IMR-90 (cell line): ENCODE measurements around the gene RIPPLY3. TPM values are rescaled to one million over a fixed set of nuclear protein-coding genes. Genes with fewer than 3 reads are reported as not detected.

Experiments
- ATAC-seq: fragments of 200-7000 bp; cut with Tn5 transposase; 2 replicates; pipeline ENCODE4 v1.9.1; 2020; ENCODE audit warnings: low read depth, mild to moderate bottlenecking, moderate library complexity
- BruUV-seq: library from RNA; stranded (reverse); fragments of 400-500 nt; replicated peaks from 2 replicates; lab custom pipeline; 2021; lab: Mats Ljungman, UMichigan
- CTCF ChIA-PET: fragments of 300-600 bp; formaldehyde crosslinking; extraction: SDS; loops from one replicate; lab custom pipeline; 2021; ENCODE audit warnings: antibody characterized with exemption; lab: Yijun Ruan, JAX
- POLR2A ChIA-PET: fragments of 300-600 bp; sonication (Branson Sonifier 250); formaldehyde crosslinking; loops from one replicate; lab custom pipeline; 2022; ENCODE audit warnings: antibody characterized with exemption; ENCODE audit not compliant: unreplicated experiment; lab: Charles Lee
- DNase-seq: peaks from one replicate; pipeline ENCODE4 v3.0.0; 2013
- H2AFZ ChIP-seq: replicated peaks from 2 replicates; pipeline ENCODE3; 2013; ENCODE audit warnings: low read length, mild to moderate bottlenecking; ENCODE audit not compliant: poor library complexity
- H2AK5ac ChIP-seq: 2 replicates; pipeline ENCODE4 v1.6.1; 2013; ENCODE audit warnings: low read depth, low read length, inconsistent platforms
- H2AK9ac ChIP-seq: replicated peaks from 2 replicates; pipeline ENCODE3; 2013; ENCODE audit warnings: mild to moderate bottlenecking, low read depth, low read length, moderate library complexity; ENCODE audit not compliant: poor library complexity
- H2BK120ac ChIP-seq: 2 replicates; pipeline ENCODE4 v1.6.1; 2013; ENCODE audit warnings: low read depth, low read length, inconsistent platforms
- H2BK15ac ChIP-seq: 3 replicates; pipeline ENCODE4 v1.6.1; 2013; ENCODE audit warnings: low read depth, low read length, inconsistent platforms
- H2BK20ac ChIP-seq: 2 replicates; pipeline ENCODE4 v1.6.1; 2013; ENCODE audit warnings: low read depth, mild to moderate bottlenecking, inconsistent platforms, low read length, moderate library complexity
- H2BK5ac ChIP-seq: 2 replicates; pipeline ENCODE4 v1.6.1; 2013; ENCODE audit warnings: mild to moderate bottlenecking, low read depth, low read length, inconsistent platforms; ENCODE audit not compliant: poor library complexity, severe bottlenecking
- H3K14ac ChIP-seq: replicated peaks from 2 replicates; pipeline ENCODE4 v1.6.1; 2013; ENCODE audit warnings: low read depth, low read length, inconsistent platforms
- H3K18ac ChIP-seq: 2 replicates; pipeline ENCODE4 v1.6.1; 2013; ENCODE audit warnings: low read depth, low read length, control low read depth
- H3K23ac ChIP-seq: 2 replicates; pipeline ENCODE4 v1.6.1; 2013; ENCODE audit warnings: low read depth, low read length, inconsistent platforms
- H3K27ac ChIP-seq: 2 replicates; pipeline ENCODE4 v1.5.1; 2013; ENCODE audit warnings: mild to moderate bottlenecking, control low read depth, low read length; ENCODE audit not compliant: insufficient read depth
- H3K27me3 ChIP-seq: 2 replicates; pipeline ENCODE4 v1.6.1; 2013; ENCODE audit warnings: low read length; ENCODE audit not compliant: control insufficient read depth, insufficient read depth
- H3K36me3 ChIP-seq: 2 replicates; pipeline ENCODE4 v1.6.1; 2013; ENCODE audit warnings: low read length, mixed read lengths; ENCODE audit not compliant: control insufficient read depth, insufficient read depth
- H3K4ac ChIP-seq: 2 replicates; pipeline ENCODE4 v1.6.1; 2013; ENCODE audit warnings: low read depth, low read length, inconsistent platforms
- H3K4me1 ChIP-seq: 2 replicates; pipeline ENCODE4 v1.6.1; 2013; ENCODE audit warnings: low read length, mixed read lengths; ENCODE audit not compliant: control insufficient read depth, insufficient read depth
- H3K4me2 ChIP-seq: 2 replicates; pipeline ENCODE4 v1.6.1; 2013; ENCODE audit warnings: low read depth, mild to moderate bottlenecking, control low read depth, low read length, moderate library complexity
- H3K4me3 ChIP-seq: 2 replicates; pipeline ENCODE4 v1.5.1; 2013; ENCODE audit warnings: low read depth, mild to moderate bottlenecking, control low read depth, low read length, moderate library complexity; ENCODE audit not compliant: insufficient read depth
- H3K56ac ChIP-seq: 2 replicates; pipeline ENCODE4 v1.6.1; 2013; ENCODE audit warnings: low read length, inconsistent platforms; ENCODE audit not compliant: insufficient read depth; ENCODE audit errors: extremely low read depth
- H3K79me1 ChIP-seq, 2 experiments: 2 replicates each; pipeline ENCODE4 v1.6.1; 2013; ENCODE audit warnings: low read length in 2 of 2, inconsistent platforms in 1 of 2, low read depth in 1 of 2
- H3K9ac ChIP-seq: 2 replicates; pipeline ENCODE4 v1.6.1; 2013; ENCODE audit warnings: low read depth, low read length, control low read depth
- H3K9me1 ChIP-seq: 2 replicates; pipeline ENCODE4 v1.6.1; 2013; ENCODE audit warnings: low read length, inconsistent platforms; ENCODE audit not compliant: insufficient read depth
- H3K9me3 ChIP-seq: 2 replicates; pipeline ENCODE4 v1.6.1; 2013; ENCODE audit warnings: low read length; ENCODE audit not compliant: control insufficient read depth, insufficient read depth
- H4K20me1 ChIP-seq: 2 replicates; pipeline ENCODE4 v1.6.1; 2013; ENCODE audit warnings: low read length, inconsistent platforms; ENCODE audit not compliant: insufficient read depth
- H4K5ac ChIP-seq: 2 replicates; pipeline ENCODE4 v1.6.1; 2013; ENCODE audit warnings: mild to moderate bottlenecking, low read depth, low read length, control low read depth
- H4K8ac ChIP-seq, 2 experiments: 2 replicates each; pipeline ENCODE4 v1.6.1; 2013; ENCODE audit warnings: low read depth in 2 of 2, low read length in 2 of 2, control low read depth in 1 of 2, inconsistent platforms in 1 of 2
- H4K91ac ChIP-seq: 2 replicates; pipeline ENCODE4 v1.6.1; 2013; ENCODE audit warnings: low read depth, low read length, inconsistent platforms; ENCODE audit not compliant: insufficient read depth
- CEBPB ChIP-seq: IDR thresholded peaks from 2 replicates; pipeline ENCODE4 v1.6.1; 2012; ENCODE audit warnings: low read depth, low read length, improper control_type of control experiment
- CHD1 ChIP-seq: IDR thresholded peaks from 2 replicates; pipeline ENCODE4 v1.6.1; 2012; ENCODE audit warnings: low read depth, low read length, improper control_type of control experiment
- FOS ChIP-seq: fragments of 150-350 bp; IDR thresholded peaks from 2 replicates; pipeline ENCODE4 v1.6.1; 2016; ENCODE audit warnings: low read depth, low read length
- MAFK ChIP-seq: IDR thresholded peaks from 2 replicates; pipeline ENCODE4 v1.6.1; 2012; ENCODE audit warnings: low read depth, low read length, improper control_type of control experiment
- MAZ ChIP-seq: IDR thresholded peaks from 2 replicates; pipeline ENCODE4 v1.6.1; 2012; ENCODE audit warnings: low read depth, mild to moderate bottlenecking, low read length, improper control_type of control experiment, moderate library complexity, borderline replicate concordance
- MXI1 ChIP-seq: IDR thresholded peaks from 2 replicates; pipeline ENCODE4 v1.6.1; 2012; ENCODE audit warnings: low read depth, mild to moderate bottlenecking, low read length, moderate library complexity, borderline replicate concordance
- NFE2L2 ChIP-seq: fragments of 150-350 bp; IDR thresholded peaks from 2 replicates; pipeline ENCODE4 v1.6.1; 2016; ENCODE audit warnings: low read depth, mild to moderate bottlenecking, low read length
- POLR2A ChIP-seq: IDR thresholded peaks from 2 replicates; pipeline ENCODE4 v1.6.1; 2012; ENCODE audit warnings: mild to moderate bottlenecking, low read depth, low read length
- RAD21 ChIP-seq: IDR thresholded peaks from 2 replicates; pipeline ENCODE4 v1.6.1; 2012; ENCODE audit warnings: low read length, improper control_type of control experiment
- RCOR1 ChIP-seq: IDR thresholded peaks from 2 replicates; pipeline ENCODE4 v1.6.1; 2012; ENCODE audit warnings: mild to moderate bottlenecking, low read length, improper control_type of control experiment; ENCODE audit not compliant: insufficient replicate concordance
- RFX5 ChIP-seq: IDR thresholded peaks from 2 replicates; pipeline ENCODE4 v1.8.0; 2012; ENCODE audit warnings: low read depth, mild to moderate bottlenecking, low read length, moderate library complexity
- SMC3 ChIP-seq: fragments of 150-350 bp; IDR thresholded peaks from 2 replicates; pipeline ENCODE4 v1.6.1; 2016; ENCODE audit warnings: low read depth, mild to moderate bottlenecking, antibody characterized with exemption, low read length, moderate library complexity
- WGBS, 2 experiments: methylation state at CpG; one replicate each; pipeline versions ENCODE4 v1.1.5 to v1.1.7; 2013; ENCODE audit warnings: missing lambda C conversion rate in 2 of 2; ENCODE audit not compliant: insufficient read length in 1 of 2; ENCODE audit errors: extremely low coverage in 2 of 2; 5-methylcytosine and 5-hydroxymethylcytosine counted together
- dilution Hi-C: fragments of 300-500 bp; cut with HindIII; formaldehyde crosslinking; loops from one replicate; pipeline ENCODE4 v1.14.3; 2018; ENCODE audit warnings: low sequenced_read_pairs; ENCODE audit not compliant: unreplicated experiment
- in situ Hi-C: fragments of 300-500 bp; cut with MboI; formaldehyde crosslinking; loops from 3 replicates; pipeline ENCODE4 v1.14.3; 2019; ENCODE audit warnings: low sequenced_read_pairs, inconsistent platforms, mixed read lengths
- intact Hi-C: fragments of 100-400 bp; cut with micrococcal nuclease; formaldehyde crosslinking; loops from 2 replicates; pipeline ENCODE4 v1.10.0; 2022
- polyA plus RNA-seq, 3 experiments: library from polyadenylated mRNA; depleted of rRNA; stranded (reverse); fragments of >200 nt; gene quantifications; 2 replicates each; pipeline ENCODE4 v1.2.3, GENCODE V29; 2012; ENCODE audit warnings: low replicate concordance in 1 of 3
- total RNA-seq: library from RNA; depleted of rRNA; stranded (reverse); fragments of >200 nt; gene quantifications from 2 replicates; pipeline ENCODE4 v1.2.3, GENCODE V29; 2012
- TF ChIP-seq, protein P1 (sequence below): fragments of 150-350 bp; IDR thresholded peaks from 2 replicates; pipeline ENCODE4 v1.6.1; 2016; ENCODE audit warnings: low read depth, mild to moderate bottlenecking, low read length, moderate library complexity, borderline replicate concordance
- TF ChIP-seq, protein P2 (sequence below): fragments of 150-350 bp; IDR thresholded peaks from 2 replicates; pipeline ENCODE4 v1.6.1; 2017; ENCODE audit warnings: mild to moderate bottlenecking, antibody characterized with exemption, low read length, low read depth

The RIPPLY3 gene
- total and polyA plus RNA-seq, 2 of the 4 experiments (the other 2 are of a cell fraction) = 0.10 TPM; not detected in 1

DNA sequence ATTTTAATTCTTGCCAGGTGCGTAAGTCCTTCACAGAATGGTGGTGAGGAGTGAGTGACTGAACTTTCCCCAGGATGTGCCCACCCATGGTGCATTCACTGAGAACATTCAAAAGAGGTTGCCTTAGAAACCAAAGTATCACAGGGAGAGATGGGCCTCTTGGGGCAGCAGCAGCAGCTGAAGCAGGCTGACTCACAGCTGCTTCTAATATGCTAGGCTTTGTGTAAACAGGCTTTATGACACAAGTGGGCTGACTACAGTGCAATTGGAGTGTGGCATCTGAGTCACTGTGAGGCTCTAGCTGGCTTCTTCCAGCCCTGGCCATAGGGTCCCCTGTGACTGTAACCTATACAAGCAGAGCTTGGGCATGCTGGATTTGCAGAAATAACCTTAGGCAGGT, 53.8 kb downstream of the RIPPLY3 start:
- no peak overlapping the region for H3K9ac ChIP-seq
- peak overlapping the region; percentile 42; the same call in 1 of the 2 replicates for H3K14ac ChIP-seq
- peaks cover 4% of the 10 kb centered on the region; the same call in 1 of the 2 replicates for H4K20me1 ChIP-seq
- ChIA-PET POLR2A (interaction anchor here (0.5 kb wide), 1 partner anchor 45 kb away, joined by 12 read pairs; no protein-coding TSS in a partner anchor), CTCF (interaction anchor here (0.9 kb wide), 1 partner anchor 50 kb away, joined by 3 read pairs; no protein-coding TSS in a partner anchor)
- intact Hi-C loops = no loop called here
- H2BK20ac ChIP-seq = peak overlapping the region; percentile 69; the same call in 1 of the 2 replicates
- peak; percentile 96 for ATAC-seq
- peak overlapping the region; percentile 95 for H2AK5ac ChIP-seq
- dilution Hi-C loops = no loop called here
- H3K79me1 ChIP-seq = peaks cover 0 to 4% of the 10 kb centered on the region in 2 experiments; a peak in 1 of 4 replicates
- H4K5ac ChIP-seq = 0 out of 2 replicates have a peak overlapping the region, but pooled peaks have one; percentile 9
- H3K9me3 ChIP-seq = no peaks in the 10 kb centered on the region
- H3K4me3 ChIP-seq = no peak overlapping the region
- no peak overlapping the region for H3K56ac ChIP-seq
- H3K27ac ChIP-seq = peak overlapping the region; percentile 4; the same call in 1 of the 2 replicates
- in situ Hi-C loops = no loop called here
- H4K8ac ChIP-seq = peak overlapping the region in 1 of 2 experiments; percentile 67; a peak in 2 of 4 replicates
- no peak overlapping the region for H3K23ac ChIP-seq
- peak overlapping the region; percentile 71 for H3K4ac ChIP-seq
- peak overlapping the region; percentile 83 for H2AFZ ChIP-seq
- H2AK9ac ChIP-seq = peak overlapping the region; percentile 74
- peak overlapping the region; percentile 68 for H2BK120ac ChIP-seq
- H3K4me2 ChIP-seq = peak overlapping the region; percentile 59; the same call in 1 of the 2 replicates
- no peaks in the 10 kb centered on the region for H3K27me3 ChIP-seq
- H3K9me1 ChIP-seq = peaks cover 19% of the 10 kb centered on the region
- H2BK5ac ChIP-seq = peak overlapping the region; percentile 71
- H3K4me1 ChIP-seq = peaks cover 17% of the 10 kb centered on the region
- peak; percentile 98 for DNase-seq
- peak overlapping the region; percentile 56; the same call in 2 of the 3 replicates for H2BK15ac ChIP-seq
- H4K91ac ChIP-seq = peak overlapping the region; percentile 65
- 0% methylated on average over 1 of the region's 1 CpG; no CpG with 5 or more reads in 1 of the 2 experiments for WGBS, 2 experiments
- no peak overlapping the region for H3K18ac ChIP-seq
- BruUV-seq = no TSS peak
- H3K36me3 ChIP-seq = no peaks in the 10 kb centered on the region
- peak; percentile 64; the same call in 1 of the 2 replicates for TF ChIP-seq NFE2L2
- TF ChIP-seq MAFK = peak; percentile 28; the same call in 1 of the 2 replicates
- TF ChIP-seq RAD21 = no peak; the same call in 1 of the 2 replicates
- TF ChIP-seq, protein P1, sequence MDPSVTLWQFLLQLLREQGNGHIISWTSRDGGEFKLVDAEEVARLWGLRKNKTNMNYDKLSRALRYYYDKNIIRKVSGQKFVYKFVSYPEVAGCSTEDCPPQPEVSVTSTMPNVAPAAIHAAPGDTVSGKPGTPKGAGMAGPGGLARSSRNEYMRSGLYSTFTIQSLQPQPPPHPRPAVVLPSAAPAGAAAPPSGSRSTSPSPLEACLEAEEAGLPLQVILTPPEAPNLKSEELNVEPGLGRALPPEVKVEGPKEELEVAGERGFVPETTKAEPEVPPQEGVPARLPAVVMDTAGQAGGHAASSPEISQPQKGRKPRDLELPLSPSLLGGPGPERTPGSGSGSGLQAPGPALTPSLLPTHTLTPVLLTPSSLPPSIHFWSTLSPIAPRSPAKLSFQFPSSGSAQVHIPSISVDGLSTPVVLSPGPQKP = no peak
- TF ChIP-seq FOS = peak; percentile 95
- TF ChIP-seq SMC3 = no peak
- TF ChIP-seq POLR2A = no peak
- peak; percentile 33; the same call in 1 of the 2 replicates for TF ChIP-seq MAZ
- TF ChIP-seq MXI1 = 0 out of 2 replicates have a peak, but pooled peaks have one; percentile 9
- TF ChIP-seq RCOR1 = no peak
- TF ChIP-seq, protein P2, sequence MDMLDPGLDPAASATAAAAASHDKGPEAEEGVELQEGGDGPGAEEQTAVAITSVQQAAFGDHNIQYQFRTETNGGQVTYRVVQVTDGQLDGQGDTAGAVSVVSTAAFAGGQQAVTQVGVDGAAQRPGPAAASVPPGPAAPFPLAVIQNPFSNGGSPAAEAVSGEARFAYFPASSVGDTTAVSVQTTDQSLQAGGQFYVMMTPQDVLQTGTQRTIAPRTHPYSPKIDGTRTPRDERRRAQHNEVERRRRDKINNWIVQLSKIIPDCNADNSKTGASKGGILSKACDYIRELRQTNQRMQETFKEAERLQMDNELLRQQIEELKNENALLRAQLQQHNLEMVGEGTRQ = no peak; the same call in 1 of the 2 replicates
- TF ChIP-seq CHD1 = no peak
- peak; percentile 86 for TF ChIP-seq CEBPB
- no peak for TF ChIP-seq RFX5
